Measurements from ENCODE around the gene RNU1-2. TPM values are rescaled to one million over a fixed set of nuclear protein-coding genes. Genes with fewer than 3 reads are reported as not detected.
"Not testable (repeated sequence)": the region's sequence is repeated elsewhere in the genome, so short reads cannot be mapped to it uniquely, and the experiment has no call there.

Gene RNU1-2
- total and polyA plus RNA-seq, 2 donors from 2014 or later: 26.8 to 8,605 TPM

GRCh38 chr1:16888860-16889816, 6.6 kb upstream of the RNU1-2 start:
- peaks cover 0 to 5% (median under 1%) of the 10 kb centered on the region in 3 donors for H3K4me1 ChIP-seq (ENCODE audit: control insufficient read depth in 2 of 3, insufficient read depth in 2 of 3, low read depth in 1 of 3, low read length in 3 of 3)
- FAIRE-seq: no peak

GRCh38 chr1:16890539-16891021, 5.2 kb upstream of the RNU1-2 start:
- FAIRE-seq; H3K9ac ChIP-seq (ENCODE audit: low read length in 3 of 3); H3K27me3 ChIP-seq (ENCODE audit: control insufficient read depth, insufficient read depth, low read length); H3K4me3 ChIP-seq (ENCODE audit: low read length in 3 of 3); H3K4me1 ChIP-seq (ENCODE audit: control insufficient read depth in 2 of 3, insufficient read depth in 2 of 3, low read depth in 1 of 3, low read length in 3 of 3); DNase-seq; intact Hi-C loops (cut with DNase I); H3K27ac ChIP-seq (ENCODE audit: low read depth in 2 of 2, low read length in 2 of 2); H3K9me3 ChIP-seq (ENCODE audit: control insufficient read depth in 2 of 3, insufficient read depth in 1 of 3, low read length in 3 of 3); H3K36me3 ChIP-seq (ENCODE audit: control insufficient read depth in 2 of 3, insufficient read depth in 3 of 3, low read length in 3 of 3): not testable (repeated sequence)

More at GRCh38 chr1:16888860-16889816, 6.6 kb upstream of the RNU1-2 start:
- H3K27me3 ChIP-seq (ENCODE audit: control insufficient read depth, insufficient read depth, low read length): no peaks in the 10 kb centered on the region
- H3K36me3 ChIP-seq (ENCODE audit: control insufficient read depth in 2 of 3, insufficient read depth in 3 of 3, low read length in 3 of 3): no peaks in the 10 kb centered on the region
- DNase-seq: peak; percentile 67 to 97 (median 93)
- no peaks in the 10 kb centered on the region for H3K9me3 ChIP-seq (ENCODE audit: control insufficient read depth in 2 of 3, insufficient read depth in 1 of 3, low read length in 3 of 3)
- intact Hi-C loops (cut with DNase I): no loop called here
- TF ChIP-seq CTCF (IDR thresholded peaks at IDR 0.05; ENCODE audit: borderline replicate concordance, extremely low read depth, insufficient read depth): no peak
- H3K4me3 ChIP-seq (ENCODE audit: low read length in 3 of 3): peak overlapping the region; percentile 62 to 86 (median 79)
- peak overlapping the region; percentile 29 to 94 (median 92) for H3K9ac ChIP-seq (ENCODE audit: low read length in 3 of 3)
- H3K27ac ChIP-seq (ENCODE audit: low read depth in 2 of 2, low read length in 2 of 2): peak overlapping the region; percentile 89 to 95

GRCh38 chr1:16891057-16891456, 4.7 kb upstream of the RNU1-2 start:
- H3K27ac ChIP-seq (ENCODE audit: low read depth in 2 of 2, low read length in 2 of 2); H3K27me3 ChIP-seq (ENCODE audit: control insufficient read depth, insufficient read depth, low read length); H3K4me3 ChIP-seq (ENCODE audit: low read length in 3 of 3); H3K36me3 ChIP-seq (ENCODE audit: control insufficient read depth in 2 of 3, insufficient read depth in 3 of 3, low read length in 3 of 3); H3K4me1 ChIP-seq (ENCODE audit: control insufficient read depth in 2 of 3, insufficient read depth in 2 of 3, low read depth in 1 of 3, low read length in 3 of 3); H3K9ac ChIP-seq (ENCODE audit: low read length in 3 of 3); DNase-seq; intact Hi-C loops (cut with DNase I); H3K9me3 ChIP-seq (ENCODE audit: control insufficient read depth in 2 of 3, insufficient read depth in 1 of 3, low read length in 3 of 3); FAIRE-seq: not testable (repeated sequence)

GRCh38 chr1:16892978-16893525, 2.7 kb upstream of the RNU1-2 start:
- H3K9ac ChIP-seq (ENCODE audit: low read length in 3 of 3); FAIRE-seq; intact Hi-C loops (cut with DNase I); H3K4me3 ChIP-seq (ENCODE audit: low read length in 3 of 3); H3K9me3 ChIP-seq (ENCODE audit: control insufficient read depth in 2 of 3, insufficient read depth in 1 of 3, low read length in 3 of 3); H3K27me3 ChIP-seq (ENCODE audit: control insufficient read depth, insufficient read depth, low read length); H3K36me3 ChIP-seq (ENCODE audit: control insufficient read depth in 2 of 3, insufficient read depth in 3 of 3, low read length in 3 of 3); DNase-seq; H3K27ac ChIP-seq (ENCODE audit: low read depth in 2 of 2, low read length in 2 of 2): not testable (repeated sequence)
- H3K4me1 ChIP-seq (ENCODE audit: control insufficient read depth in 2 of 3, insufficient read depth in 2 of 3, low read depth in 1 of 3, low read length in 3 of 3): peaks cover 0 to 12% (median 6%) of the 10 kb centered on the region in 3 donors

GRCh38 chr1:16893796-16894195, 2.0 kb upstream of the RNU1-2 start:
- intact Hi-C loops (cut with DNase I); H3K36me3 ChIP-seq (ENCODE audit: control insufficient read depth in 2 of 3, insufficient read depth in 3 of 3, low read length in 3 of 3); H3K9ac ChIP-seq (ENCODE audit: low read length in 3 of 3); H3K27ac ChIP-seq (ENCODE audit: low read depth in 2 of 2, low read length in 2 of 2); H3K9me3 ChIP-seq (ENCODE audit: control insufficient read depth in 2 of 3, insufficient read depth in 1 of 3, low read length in 3 of 3); FAIRE-seq; DNase-seq; H3K4me3 ChIP-seq (ENCODE audit: low read length in 3 of 3); H3K27me3 ChIP-seq (ENCODE audit: control insufficient read depth, insufficient read depth, low read length): not testable (repeated sequence)
- peaks cover 0 to 12% (median 6%) of the 10 kb centered on the region in 3 donors for H3K4me1 ChIP-seq (ENCODE audit: control insufficient read depth in 2 of 3, insufficient read depth in 2 of 3, low read depth in 1 of 3, low read length in 3 of 3)

GRCh38 chr1:16894338-16894737, 1.4 kb upstream of the RNU1-2 start:
- H3K9ac ChIP-seq (ENCODE audit: low read length in 3 of 3); H3K27me3 ChIP-seq (ENCODE audit: control insufficient read depth, insufficient read depth, low read length); DNase-seq; H3K9me3 ChIP-seq (ENCODE audit: control insufficient read depth in 2 of 3, insufficient read depth in 1 of 3, low read length in 3 of 3); FAIRE-seq; H3K4me3 ChIP-seq (ENCODE audit: low read length in 3 of 3); H3K36me3 ChIP-seq (ENCODE audit: control insufficient read depth in 2 of 3, insufficient read depth in 3 of 3, low read length in 3 of 3); intact Hi-C loops (cut with DNase I); H3K27ac ChIP-seq (ENCODE audit: low read depth in 2 of 2, low read length in 2 of 2): not testable (repeated sequence)
- H3K4me1 ChIP-seq (ENCODE audit: control insufficient read depth in 2 of 3, insufficient read depth in 2 of 3, low read depth in 1 of 3, low read length in 3 of 3): peaks cover 0 to 12% (median 6%) of the 10 kb centered on the region in 3 donors

GRCh38 chr1:16895233-16895597, 565 bp upstream of the RNU1-2 start:
- H3K9me3 ChIP-seq (ENCODE audit: control insufficient read depth in 2 of 3, insufficient read depth in 1 of 3, low read length in 3 of 3); H3K36me3 ChIP-seq (ENCODE audit: control insufficient read depth in 2 of 3, insufficient read depth in 3 of 3, low read length in 3 of 3); H3K4me1 ChIP-seq (ENCODE audit: control insufficient read depth in 2 of 3, insufficient read depth in 2 of 3, low read depth in 1 of 3, low read length in 3 of 3); DNase-seq; intact Hi-C loops (cut with DNase I); FAIRE-seq; H3K27me3 ChIP-seq (ENCODE audit: control insufficient read depth, insufficient read depth, low read length): not testable (repeated sequence)
- peak overlapping the region; percentile 90 to 95 for H3K27ac ChIP-seq (ENCODE audit: low read depth in 2 of 2, low read length in 2 of 2)
- peak overlapping the region; percentile 42 to 64 (median 62) for H3K4me3 ChIP-seq (ENCODE audit: low read length in 3 of 3)
- H3K9ac ChIP-seq (ENCODE audit: low read length in 3 of 3): peak overlapping the region; percentile 11 to 65 (median 37)
